ENCODE results near the gene BOLA2B.

Gene BOLA2B

DNA sequence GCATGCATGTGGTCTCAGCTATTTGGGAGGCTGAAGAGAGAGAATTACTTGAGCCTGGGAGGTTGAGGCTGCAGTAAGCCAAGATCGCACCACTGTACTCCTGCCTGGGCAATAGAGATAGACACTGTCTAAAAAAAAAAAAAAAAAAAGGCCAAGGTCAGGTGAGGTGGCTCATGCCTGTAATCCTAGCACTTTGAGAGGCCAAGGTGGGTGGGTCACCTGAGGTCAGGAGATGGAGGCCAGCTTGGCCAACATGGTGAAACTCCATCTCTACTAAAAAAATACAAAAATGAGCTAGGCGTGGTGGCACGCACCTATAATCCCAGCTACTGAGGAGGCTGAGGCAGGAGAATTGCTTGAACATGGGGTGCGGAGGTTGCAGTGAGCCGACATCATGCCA, 38.3 kb downstream of the BOLA2B start:
- DNase-seq = no peak
- 100% methylated on average over 1 of the region's 5 CpGs for WGBS (ENCODE audit: insufficient coverage)
- POLR2A ChIA-PET = no interaction called here
- Histone ChIP-seq H3K4me1 (ENCODE audit: control extremely low read depth in 1 of 4, control insufficient read depth in 4 of 4, insufficient read depth in 4 of 4, low read length in 3 of 4) (no peaks in the 10 kb centered on the region), H3K27ac (ENCODE audit: insufficient read depth in 1 of 2, low read depth in 1 of 2, low read length in 2 of 2, poor library complexity in 1 of 2, severe bottlenecking in 2 of 2) (no peak overlapping the region), H3K27me3 (replicated peaks in 2 of 5; ENCODE audit: control insufficient read depth in 4 of 5, insufficient read depth in 5 of 5, low read length in 4 of 5) (no peaks in the 10 kb centered on the region), H3K4me3 (ENCODE audit: control insufficient read depth in 1 of 7, extremely low read depth in 1 of 7, insufficient read depth in 4 of 7, low read depth in 2 of 7, low read length in 6 of 7) (no peak overlapping the region), H3K36me3 (ENCODE audit: control insufficient read depth in 4 of 4, insufficient read depth in 4 of 4, low read length in 3 of 4) (no peaks in the 10 kb centered on the region), H3K9me3 (ENCODE audit: control extremely low read depth in 1 of 5, control insufficient read depth in 4 of 5, insufficient read depth in 2 of 5, low read depth in 1 of 5, low read length in 4 of 5) (no peaks in the 10 kb centered on the region)
- CTCF ChIA-PET = no interaction called here

DNA sequence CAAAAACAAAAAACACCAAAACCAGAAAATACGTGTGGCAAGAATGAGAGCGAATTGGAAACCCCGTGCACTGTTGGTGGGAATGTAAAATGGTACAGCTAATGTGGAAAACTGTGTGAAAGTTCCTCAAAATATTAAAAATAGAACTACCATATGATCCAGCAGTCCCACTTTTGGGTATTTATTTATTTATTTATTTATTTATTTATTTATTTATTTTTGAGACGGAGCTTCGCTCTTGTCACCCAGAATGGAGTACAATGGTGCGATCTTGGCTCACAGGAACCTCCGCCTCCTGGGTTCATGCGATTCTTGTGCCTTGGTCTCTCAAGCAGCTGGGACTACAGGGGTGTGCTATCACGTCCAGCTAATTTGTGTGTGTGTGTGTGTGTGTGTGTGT, 40.9 kb downstream of the BOLA2B start:
- H3K36me3 ChIP-seq (ENCODE audit: control insufficient read depth in 4 of 4, insufficient read depth in 4 of 4, low read length in 3 of 4) = no peaks in the 10 kb centered on the region
- ChIA-PET POLR2A (no interaction called here), CTCF (no interaction called here)
- DNase-seq = no peak
- H3K4me1 ChIP-seq (ENCODE audit: control extremely low read depth in 1 of 4, control insufficient read depth in 4 of 4, insufficient read depth in 4 of 4, low read length in 3 of 4) = no peaks in the 10 kb centered on the region
- no peaks in the 10 kb centered on the region for H3K27me3 ChIP-seq (replicated peaks in 2 of 5; ENCODE audit: control insufficient read depth in 4 of 5, insufficient read depth in 5 of 5, low read length in 4 of 5)
- no peak overlapping the region for H3K27ac ChIP-seq (ENCODE audit: insufficient read depth in 1 of 2, low read depth in 1 of 2, low read length in 2 of 2, poor library complexity in 1 of 2, severe bottlenecking in 2 of 2)
- WGBS (ENCODE audit: insufficient coverage) = 97% methylated on average over 5 of the region's 9 CpGs
- H3K9me3 ChIP-seq (ENCODE audit: control extremely low read depth in 1 of 5, control insufficient read depth in 4 of 5, insufficient read depth in 2 of 5, low read depth in 1 of 5, low read length in 4 of 5) = peaks cover 0 to 10% (median 0%) of the 10 kb centered on the region in 5 experiments
- no peak overlapping the region for H3K4me3 ChIP-seq (ENCODE audit: control insufficient read depth in 1 of 7, extremely low read depth in 1 of 7, insufficient read depth in 4 of 7, low read depth in 2 of 7, low read length in 6 of 7)

- Histone ChIP-seq H3K4me3 (ENCODE audit: control insufficient read depth in 1 of 7, extremely low read depth in 1 of 7, insufficient read depth in 4 of 7, low read depth in 2 of 7, low read length in 6 of 7) (no peak overlapping the region), H3K27ac (ENCODE audit: insufficient read depth in 1 of 2, low read depth in 1 of 2, low read length in 2 of 2, poor library complexity in 1 of 2, severe bottlenecking in 2 of 2) (no peak overlapping the region), H3K4me1 (ENCODE audit: control extremely low read depth in 1 of 4, control insufficient read depth in 4 of 4, insufficient read depth in 4 of 4, low read length in 3 of 4) (no peaks in the 10 kb centered on the region), H3K27me3 (replicated peaks in 2 of 5; ENCODE audit: control insufficient read depth in 4 of 5, insufficient read depth in 5 of 5, low read length in 4 of 5) (no peaks in the 10 kb centered on the region), H3K9me3 (ENCODE audit: control extremely low read depth in 1 of 5, control insufficient read depth in 4 of 5, insufficient read depth in 2 of 5, low read depth in 1 of 5, low read length in 4 of 5) (peaks cover 0 to 10% (median 0%) of the 10 kb centered on the region in 5 experiments), H3K36me3 (ENCODE audit: control insufficient read depth in 4 of 4, insufficient read depth in 4 of 4, low read length in 3 of 4) (no peaks in the 10 kb centered on the region)
- DNase-seq = no peak
- CTCF ChIA-PET = no interaction called here
- WGBS (ENCODE audit: insufficient coverage) = 86% methylated on average over 6 of the region's 7 CpGs
- POLR2A ChIA-PET = no interaction called here
These were observed 42.4 kb downstream of the BOLA2B start for GRCh38 chr16:30151091-30151490.

DNA sequence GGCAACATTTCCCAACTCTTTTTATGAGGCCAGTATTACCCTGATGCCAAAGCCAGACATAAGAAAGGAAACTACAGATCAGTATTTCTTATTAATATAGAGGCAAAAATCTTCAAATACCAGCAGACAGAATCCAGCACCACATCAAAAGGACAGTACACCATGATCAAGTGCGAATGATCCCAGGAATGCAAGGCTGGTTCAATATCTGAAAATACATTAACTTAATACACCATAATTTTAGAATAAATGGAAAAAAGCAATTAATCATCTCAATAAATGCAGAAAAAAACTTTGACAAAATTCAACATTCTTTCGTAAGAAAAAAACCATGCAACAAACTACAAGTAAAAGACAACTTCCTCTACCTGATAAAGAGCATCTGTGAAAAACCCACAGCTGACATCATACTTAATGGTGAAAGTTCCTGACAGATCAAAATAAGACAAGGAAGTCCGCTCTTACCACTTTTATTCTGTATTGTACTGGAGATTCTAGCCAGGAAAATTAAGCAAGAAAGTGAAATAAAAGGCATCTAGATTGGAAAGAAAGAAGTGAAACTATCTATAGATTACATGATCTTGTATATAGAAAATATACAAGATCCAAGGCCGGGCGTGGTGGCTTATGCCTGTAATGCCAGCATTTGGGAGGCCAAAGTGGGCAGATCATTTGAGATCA, 44.1 kb downstream of the BOLA2B start:
- Histone ChIP-seq H3K9me3 (ENCODE audit: control extremely low read depth in 1 of 5, control insufficient read depth in 4 of 5, insufficient read depth in 2 of 5, low read depth in 1 of 5, low read length in 4 of 5) (peaks cover 0 to 10% (median 0%) of the 10 kb centered on the region in 5 experiments), H3K4me3 (ENCODE audit: control insufficient read depth in 1 of 7, extremely low read depth in 1 of 7, insufficient read depth in 4 of 7, low read depth in 2 of 7, low read length in 6 of 7) (no peak overlapping the region), H3K27ac (ENCODE audit: insufficient read depth in 1 of 2, low read depth in 1 of 2, low read length in 2 of 2, poor library complexity in 1 of 2, severe bottlenecking in 2 of 2) (no peak overlapping the region), H3K27me3 (replicated peaks in 2 of 5; ENCODE audit: control insufficient read depth in 4 of 5, insufficient read depth in 5 of 5, low read length in 4 of 5) (no peaks in the 10 kb centered on the region), H3K4me1 (ENCODE audit: control extremely low read depth in 1 of 4, control insufficient read depth in 4 of 4, insufficient read depth in 4 of 4, low read length in 3 of 4) (no peaks in the 10 kb centered on the region), H3K36me3 (ENCODE audit: control insufficient read depth in 4 of 4, insufficient read depth in 4 of 4, low read length in 3 of 4) (no peaks in the 10 kb centered on the region)
- POLR2A ChIA-PET = no interaction called here
- 100% methylated on average over 1 of the region's 5 CpGs for WGBS (ENCODE audit: insufficient coverage)
- peak in 1 of 3 donors; percentile 12 for DNase-seq
- CTCF ChIA-PET = no interaction called here

GRCh38 chr16:30147843-30148510, 45.5 kb downstream of the BOLA2B start:
- CTCF ChIA-PET = interaction anchor here (1.2 kb wide), 1 partner anchor 15 kb away, joined by 3 read pairs; no protein-coding TSS in a partner anchor
- no peak overlapping the region for H3K27ac ChIP-seq (ENCODE audit: insufficient read depth in 1 of 2, low read depth in 1 of 2, low read length in 2 of 2, poor library complexity in 1 of 2, severe bottlenecking in 2 of 2)
- no peaks in the 10 kb centered on the region for H3K36me3 ChIP-seq (ENCODE audit: control insufficient read depth in 4 of 4, insufficient read depth in 4 of 4, low read length in 3 of 4)
- H3K4me1 ChIP-seq (ENCODE audit: control extremely low read depth in 1 of 4, control insufficient read depth in 4 of 4, insufficient read depth in 4 of 4, low read length in 3 of 4) = no peaks in the 10 kb centered on the region
- H3K27me3 ChIP-seq (replicated peaks in 2 of 5; ENCODE audit: control insufficient read depth in 4 of 5, insufficient read depth in 5 of 5, low read length in 4 of 5) = no peaks in the 10 kb centered on the region
- WGBS (ENCODE audit: insufficient coverage) = 100% methylated on average over 3 of the region's 3 CpGs
- peaks cover 0 to 10% (median 0%) of the 10 kb centered on the region in 5 experiments for H3K9me3 ChIP-seq (ENCODE audit: control extremely low read depth in 1 of 5, control insufficient read depth in 4 of 5, insufficient read depth in 2 of 5, low read depth in 1 of 5, low read length in 4 of 5)
- POLR2A ChIA-PET = no interaction called here
- H3K4me3 ChIP-seq (ENCODE audit: control insufficient read depth in 1 of 7, extremely low read depth in 1 of 7, insufficient read depth in 4 of 7, low read depth in 2 of 7, low read length in 6 of 7) = no peak overlapping the region
- no peak for DNase-seq

DNA sequence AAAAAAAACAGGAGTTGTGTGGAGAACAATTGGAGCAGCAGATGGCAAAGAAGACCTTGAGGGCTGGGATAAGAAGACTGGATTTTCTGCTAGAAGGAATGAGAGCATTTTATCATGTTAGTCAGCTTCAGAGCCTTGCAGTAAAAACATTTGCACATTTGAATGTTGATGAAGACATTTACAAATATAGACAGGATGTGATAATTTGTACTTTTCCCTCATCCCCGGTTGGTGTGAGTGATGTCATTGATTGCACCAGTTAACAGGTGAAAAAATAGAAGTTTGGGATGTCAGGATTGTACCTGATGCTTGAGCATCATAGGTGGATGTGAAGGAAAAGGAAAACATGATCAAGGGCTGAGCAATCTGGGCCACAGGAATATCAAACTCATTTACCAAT, 47.8 kb downstream of the BOLA2B start:
- WGBS (ENCODE audit: insufficient coverage) = 83% methylated on average over 1 of the region's 1 CpG
- POLR2A ChIA-PET = interaction anchor here (0.7 kb wide), 1 partner anchor 42 kb away, joined by 4 read pairs; no protein-coding TSS in a partner anchor

DNA sequence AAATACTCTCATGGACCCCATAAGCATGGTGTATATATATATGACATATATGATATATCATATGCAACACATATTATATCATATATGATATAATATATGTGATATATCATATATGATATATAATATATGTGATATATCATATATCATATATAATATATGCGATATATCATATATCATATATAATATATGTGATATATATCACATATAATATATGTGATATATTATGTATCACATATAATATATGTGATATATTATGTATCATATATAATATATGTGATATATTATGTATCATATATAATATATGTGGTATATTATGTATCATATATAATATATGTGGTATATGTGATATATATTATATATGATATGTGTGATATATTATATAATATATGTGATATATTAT, 48.5 kb downstream of the BOLA2B start:
- Histone ChIP-seq H3K27me3 (replicated peaks in 2 of 5; ENCODE audit: control insufficient read depth in 4 of 5, insufficient read depth in 5 of 5, low read length in 4 of 5) (no peaks in the 10 kb centered on the region), H3K36me3 (ENCODE audit: control insufficient read depth in 4 of 4, insufficient read depth in 4 of 4, low read length in 3 of 4) (no peaks in the 10 kb centered on the region), H3K4me1 (ENCODE audit: control extremely low read depth in 1 of 4, control insufficient read depth in 4 of 4, insufficient read depth in 4 of 4, low read length in 3 of 4) (peaks cover 0 to 2% (median under 1%) of the 10 kb centered on the region in 4 experiments), H3K27ac (ENCODE audit: insufficient read depth in 1 of 2, low read depth in 1 of 2, low read length in 2 of 2, poor library complexity in 1 of 2, severe bottlenecking in 2 of 2) (no peak overlapping the region), H3K4me3 (ENCODE audit: control insufficient read depth in 1 of 7, extremely low read depth in 1 of 7, insufficient read depth in 4 of 7, low read depth in 2 of 7, low read length in 6 of 7) (no peak overlapping the region), H3K9me3 (ENCODE audit: control extremely low read depth in 1 of 5, control insufficient read depth in 4 of 5, insufficient read depth in 2 of 5, low read depth in 1 of 5, low read length in 4 of 5) (peaks cover 0 to 10% (median 0%) of the 10 kb centered on the region in 5 experiments)
- DNase-seq = no peak
- ChIA-PET POLR2A (no interaction called here), CTCF (no interaction called here)
- no CpG with 5 or more reads among the region's 1 CpG for WGBS (ENCODE audit: insufficient coverage)

More for the DNA sequence above, 47.8 kb downstream of the BOLA2B start:
- no peak overlapping the region for H3K27ac ChIP-seq (ENCODE audit: insufficient read depth in 1 of 2, low read depth in 1 of 2, low read length in 2 of 2, poor library complexity in 1 of 2, severe bottlenecking in 2 of 2)
- no peaks in the 10 kb centered on the region for H3K4me1 ChIP-seq (ENCODE audit: control extremely low read depth in 1 of 4, control insufficient read depth in 4 of 4, insufficient read depth in 4 of 4, low read length in 3 of 4)
- H3K9me3 ChIP-seq (ENCODE audit: control extremely low read depth in 1 of 5, control insufficient read depth in 4 of 5, insufficient read depth in 2 of 5, low read depth in 1 of 5, low read length in 4 of 5) = peaks cover 0 to 10% (median 0%) of the 10 kb centered on the region in 5 experiments
- no peak for DNase-seq
- CTCF ChIA-PET = no interaction called here
- no peak overlapping the region for H3K4me3 ChIP-seq (ENCODE audit: control insufficient read depth in 1 of 7, extremely low read depth in 1 of 7, insufficient read depth in 4 of 7, low read depth in 2 of 7, low read length in 6 of 7)
- no peaks in the 10 kb centered on the region for H3K27me3 ChIP-seq (replicated peaks in 2 of 5; ENCODE audit: control insufficient read depth in 4 of 5, insufficient read depth in 5 of 5, low read length in 4 of 5)
- no peaks in the 10 kb centered on the region for H3K36me3 ChIP-seq (ENCODE audit: control insufficient read depth in 4 of 4, insufficient read depth in 4 of 4, low read length in 3 of 4)

Measured in common myeloid progenitor, CD34-positive (primary cell).